Activated T-helper 2 cell treated with anti-CD3 and anti-CD28 coated beads, Interferon-gamma antibody, Interleukin-2, Interleukin-4, amounts not matched to agents 10 μg/mL and 5 μg/mL and 100 μg/mL, durations not matched to agents 14 hours and 24 hours and 36 hours (primary cell): Measurements from ENCODE around the gene CDKAL1. TPM values are rescaled to one million over a fixed set of nuclear protein-coding genes. Genes with fewer than 3 reads are reported as not detected.

Experiments
- DNase-seq: peaks from one replicate; pipeline ENCODE4 v3.0.0; 2021; ENCODE audit warnings: low spot score
- H3K27ac Mint-ChIP-seq: one replicate; pipeline ENCODE4 v1.8.0; 2021; ENCODE audit warnings: mixed read lengths
- H3K27me3 Mint-ChIP-seq: one replicate; pipeline ENCODE4 v1.8.0; 2021; ENCODE audit warnings: low read depth, mixed read lengths
- H3K36me3 Mint-ChIP-seq: one replicate; pipeline ENCODE4 v1.8.0; 2021; ENCODE audit warnings: low read depth, mixed read lengths
- H3K4me1 Mint-ChIP-seq: one replicate; pipeline ENCODE4 v1.8.0; 2021; ENCODE audit warnings: low read depth, mixed read lengths
- H3K4me3 Mint-ChIP-seq: one replicate; pipeline ENCODE4 v1.8.0; 2021; ENCODE audit warnings: low read depth, mild to moderate bottlenecking, moderate library complexity, mixed read lengths
- H3K9me3 Mint-ChIP-seq: one replicate; pipeline ENCODE4 v1.8.0; 2021; ENCODE audit warnings: mixed read lengths
- intact Hi-C: fragments of 100-400 bp; cut with micrococcal nuclease; formaldehyde crosslinking; loops from one replicate; pipeline ENCODE4 v1.15.1; 2023
- total RNA-seq: library from RNA; stranded (reverse); gene quantifications from 2 replicates; pipeline ENCODE4 v1.2.3, GENCODE V29; 2022

Gene CDKAL1
- total RNA-seq, 1 donor from 2014 or later, result 31.2 TPM

DNA sequence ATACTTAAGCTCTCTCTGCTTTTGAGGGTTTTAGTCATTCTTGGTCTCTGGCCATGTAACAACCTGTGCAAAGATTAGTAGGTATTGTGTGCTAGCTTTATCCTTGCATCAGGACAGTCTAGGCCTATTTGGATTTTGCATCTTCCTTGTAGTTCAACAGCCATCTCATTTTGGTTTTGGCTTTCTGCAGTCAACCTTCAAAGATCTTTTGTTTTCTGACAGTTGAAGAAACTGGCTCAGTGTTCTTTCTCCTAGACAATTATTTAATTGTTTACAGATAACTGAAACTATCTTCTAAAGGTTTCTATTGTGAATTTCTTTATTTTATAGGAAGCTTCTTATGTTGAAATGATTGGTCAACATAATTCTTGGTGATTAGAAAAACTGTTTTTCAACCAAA lies 307.5 kb downstream of the CDKAL1 start:
- Mint-ChIP-seq H3K27ac (no peak overlapping the region), H3K36me3 (peaks cover 25% of the 10 kb centered on the region), H3K4me3 (no peak overlapping the region), H3K9me3 (peaks cover 4% of the 10 kb centered on the region), H3K4me1 (peaks cover 46% of the 10 kb centered on the region), H3K27me3 (no peaks in the 10 kb centered on the region)
- intact Hi-C loops, result loop anchor here (10.0 kb wide), 2 partner anchors 127 to 257 kb away; no protein-coding TSS in a partner anchor
- DNase-seq, result no peak

DNA sequence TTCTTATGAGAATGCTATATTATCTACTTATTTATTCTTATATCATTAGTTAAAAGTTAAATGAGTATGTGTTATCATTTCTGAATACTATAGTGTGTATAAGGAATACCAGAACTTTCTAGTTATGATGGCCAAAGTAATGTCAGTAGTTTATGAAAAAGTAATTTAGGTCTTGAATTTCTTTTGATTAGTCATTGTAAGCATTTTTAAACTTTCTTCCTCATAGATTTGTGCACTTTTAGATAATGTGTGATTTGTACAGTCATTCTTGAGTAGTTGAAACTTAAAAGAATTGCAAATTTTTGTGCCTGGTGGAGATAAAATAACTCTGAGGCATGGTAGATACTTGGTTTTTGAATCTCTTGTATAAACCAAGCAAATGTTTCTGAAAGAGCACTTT lies 311.3 kb downstream of the CDKAL1 start:
- Mint-ChIP-seq H3K9me3 (no peaks in the 10 kb centered on the region), H3K27ac (no peak overlapping the region), H3K36me3 (peaks cover 31% of the 10 kb centered on the region), H3K4me3 (no peak overlapping the region), H3K27me3 (no peaks in the 10 kb centered on the region), H3K4me1 (peaks cover 34% of the 10 kb centered on the region)
- DNase-seq, result no peak
- intact Hi-C loops, result loop anchor here (10.0 kb wide), 2 partner anchors 131 to 261 kb away; no protein-coding TSS in a partner anchor

DNA sequence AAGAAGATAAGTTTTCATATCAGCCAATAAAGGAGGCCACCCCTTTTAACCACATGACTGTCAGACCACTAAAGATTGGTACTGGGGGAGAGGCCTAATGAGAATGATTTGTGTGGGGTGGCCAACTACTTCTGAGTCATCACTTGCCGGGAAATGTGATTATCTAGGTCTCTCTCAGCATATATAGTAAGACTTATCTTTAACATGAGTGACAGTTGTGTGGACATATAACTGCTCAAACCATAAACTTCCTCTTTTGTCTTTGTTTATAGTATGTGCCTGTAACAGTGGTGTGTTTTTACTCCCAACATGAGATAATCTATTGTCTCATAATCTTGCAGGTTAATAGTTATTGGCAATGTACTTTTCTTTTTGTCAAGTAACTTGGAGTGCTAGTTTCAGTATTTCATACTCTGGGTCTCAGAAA lies 312.4 kb downstream of the CDKAL1 start:
- intact Hi-C loops, result loop anchor here (10.0 kb wide), 2 partner anchors 132 to 262 kb away; no protein-coding TSS in a partner anchor
- no peak overlapping the region for H3K27ac Mint-ChIP-seq
- peaks cover 32% of the 10 kb centered on the region for H3K4me1 Mint-ChIP-seq
- H3K9me3 Mint-ChIP-seq, result no peaks in the 10 kb centered on the region
- no peak overlapping the region for H3K4me3 Mint-ChIP-seq
- peaks cover 36% of the 10 kb centered on the region for H3K36me3 Mint-ChIP-seq
- no peaks in the 10 kb centered on the region for H3K27me3 Mint-ChIP-seq
- DNase-seq, result no peak

DNA sequence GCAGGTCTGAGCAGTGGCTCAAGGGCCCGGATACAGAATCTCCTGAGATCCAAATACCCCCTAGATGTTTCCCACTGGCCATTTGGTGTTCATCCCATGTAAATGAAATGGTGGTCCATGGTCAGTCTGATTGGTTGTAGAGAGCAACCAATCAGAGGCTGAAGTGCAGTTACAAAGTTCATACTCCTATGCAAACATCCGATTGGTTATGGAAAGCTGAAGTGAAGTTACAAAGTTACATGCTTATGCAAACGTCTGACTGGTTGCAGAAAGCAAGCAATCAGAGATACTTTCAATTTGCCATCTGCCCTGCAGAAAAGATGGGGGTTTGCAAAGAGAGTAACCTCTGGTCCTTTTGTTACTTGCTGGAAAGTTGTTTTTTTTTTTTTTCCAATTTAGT lies 313.6 kb downstream of the CDKAL1 start:
- intact Hi-C loops, result loop anchor here (10.0 kb wide), 2 partner anchors 133 to 263 kb away; no protein-coding TSS in a partner anchor

DNA sequence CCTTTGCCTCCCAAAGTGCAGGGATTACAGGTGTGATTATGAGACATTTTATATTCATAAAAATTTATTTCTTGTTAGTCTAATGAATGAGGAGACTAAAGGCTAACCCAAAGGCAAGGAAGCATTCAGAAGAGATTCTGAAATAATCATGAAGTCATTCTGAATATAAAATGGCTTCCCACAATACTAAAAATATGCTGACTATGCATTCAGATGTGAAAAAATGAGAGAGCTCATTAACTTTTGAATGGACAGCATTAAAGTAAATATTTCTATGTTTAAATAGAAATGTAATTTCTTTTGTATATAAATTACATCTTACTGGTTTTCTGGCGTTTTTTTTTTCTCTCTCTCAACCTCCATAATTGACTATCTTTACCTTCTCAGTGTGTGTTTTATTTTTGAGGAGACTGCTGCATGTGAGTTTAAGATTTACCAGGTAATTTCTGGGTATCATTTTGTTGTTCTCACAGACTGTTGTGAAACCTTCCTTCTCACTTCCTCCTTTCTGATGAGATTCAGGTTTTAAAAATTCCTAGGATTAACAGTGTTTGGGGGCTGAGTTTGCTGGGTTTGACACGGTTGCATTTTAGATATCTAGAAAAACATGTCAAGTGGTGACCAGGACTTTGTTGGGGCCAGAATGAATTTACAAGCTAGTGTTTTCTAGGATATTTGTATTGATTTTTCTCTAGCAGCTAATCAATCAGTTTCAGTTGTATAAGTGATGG lies 316.6 kb downstream of the CDKAL1 start:
- no peak overlapping the region for H3K4me3 Mint-ChIP-seq
- H3K27me3 Mint-ChIP-seq, result no peaks in the 10 kb centered on the region
- intact Hi-C loops, result no loop called here
- peaks cover 21% of the 10 kb centered on the region for H3K4me1 Mint-ChIP-seq
- H3K27ac Mint-ChIP-seq, result no peak overlapping the region
- DNase-seq, result no peak
- peaks cover 22% of the 10 kb centered on the region for H3K36me3 Mint-ChIP-seq
- no peaks in the 10 kb centered on the region for H3K9me3 Mint-ChIP-seq

More for the DNA sequence above, 313.6 kb downstream of the CDKAL1 start:
- no peak overlapping the region for H3K27ac Mint-ChIP-seq
- H3K9me3 Mint-ChIP-seq, result no peaks in the 10 kb centered on the region
- H3K27me3 Mint-ChIP-seq, result no peaks in the 10 kb centered on the region
- peaks cover 29% of the 10 kb centered on the region for H3K4me1 Mint-ChIP-seq
- peaks cover 36% of the 10 kb centered on the region for H3K36me3 Mint-ChIP-seq
- no peak overlapping the region for H3K4me3 Mint-ChIP-seq
- no peak for DNase-seq

DNA sequence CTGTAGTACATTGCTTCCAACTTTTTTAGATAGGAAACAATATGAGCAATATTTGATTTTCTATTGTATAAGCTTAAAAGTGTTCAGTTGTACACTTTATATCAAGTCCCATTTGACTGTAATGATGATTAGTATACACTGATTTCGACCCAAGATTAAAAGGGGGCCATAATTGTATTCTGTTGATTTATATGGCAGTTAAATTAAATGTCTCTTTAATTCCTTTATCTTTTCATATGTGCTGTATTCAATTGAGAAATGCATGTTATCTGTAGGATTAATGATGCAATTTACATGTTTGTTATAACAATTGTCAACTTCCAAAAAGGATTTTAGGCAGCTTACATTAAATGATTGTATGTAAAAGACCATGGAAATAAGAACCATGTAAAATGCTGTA lies 317.5 kb downstream of the CDKAL1 start:
- H3K27me3 Mint-ChIP-seq, result no peaks in the 10 kb centered on the region
- peaks cover 16% of the 10 kb centered on the region for H3K36me3 Mint-ChIP-seq
- DNase-seq, result no peak
- intact Hi-C loops, result no loop called here
- peaks cover 14% of the 10 kb centered on the region for H3K4me1 Mint-ChIP-seq
- no peaks in the 10 kb centered on the region for H3K9me3 Mint-ChIP-seq
- no peak overlapping the region for H3K27ac Mint-ChIP-seq
- no peak overlapping the region for H3K4me3 Mint-ChIP-seq

DNA sequence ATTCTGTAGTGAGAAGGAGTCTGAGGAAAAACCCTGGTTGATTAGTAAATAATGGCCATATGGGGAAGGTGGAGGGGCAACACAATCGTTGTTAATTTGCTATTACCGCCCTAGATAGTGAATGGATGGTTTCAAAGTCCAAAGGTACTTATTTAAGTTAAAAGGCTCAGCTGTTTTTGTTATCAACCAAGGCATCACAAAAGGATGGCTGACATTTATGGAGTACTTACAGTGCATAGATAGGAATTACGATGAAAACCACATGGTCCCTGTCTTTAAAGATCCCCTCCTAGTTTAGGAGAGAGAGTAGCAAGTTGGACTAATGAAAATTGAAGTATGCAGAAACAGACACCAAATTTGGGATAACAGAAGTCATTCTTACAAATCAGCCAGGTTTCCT lies 319.6 kb downstream of the CDKAL1 start:
- DNase-seq, result no peak
- Mint-ChIP-seq H3K4me1 (peaks cover 2% of the 10 kb centered on the region), H3K27me3 (no peaks in the 10 kb centered on the region), H3K27ac (no peak overlapping the region), H3K4me3 (no peak overlapping the region), H3K9me3 (no peaks in the 10 kb centered on the region), H3K36me3 (peaks cover 5% of the 10 kb centered on the region)
- intact Hi-C loops, result no loop called here

DNA sequence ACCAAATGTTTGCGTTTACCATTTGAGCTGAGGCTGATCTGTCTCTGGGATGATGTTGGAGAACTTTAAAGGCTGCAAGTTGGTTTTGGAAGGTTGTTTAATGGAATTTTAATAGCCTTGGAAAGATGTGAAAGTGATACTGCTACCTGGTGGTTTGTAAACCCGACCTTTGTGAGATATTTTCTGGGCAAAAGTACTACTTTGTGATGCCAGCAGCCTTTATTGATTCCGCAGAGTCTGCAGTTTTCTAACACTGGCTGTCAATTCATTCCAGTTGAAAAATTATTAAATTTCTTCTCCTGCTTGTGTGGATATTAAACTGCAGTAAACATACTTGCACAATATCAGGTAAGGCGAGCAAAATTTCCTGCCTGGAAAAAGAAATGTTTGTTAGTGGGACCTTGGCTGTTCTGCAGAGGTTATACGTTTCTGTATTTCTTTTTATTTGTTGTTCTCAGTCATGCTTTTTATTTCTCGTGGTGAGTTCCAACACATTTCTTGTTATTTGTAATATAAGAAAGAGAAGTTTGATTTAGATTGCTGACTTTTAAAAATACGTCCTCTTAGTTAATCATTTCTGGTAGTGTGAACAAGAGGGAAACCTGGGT lies 322.5 kb downstream of the CDKAL1 start:
- no peak for DNase-seq
- intact Hi-C loops, result no loop called here
- H3K27ac Mint-ChIP-seq, result no peak overlapping the region
- H3K4me1 Mint-ChIP-seq, result no peaks in the 10 kb centered on the region
- no peaks in the 10 kb centered on the region for H3K36me3 Mint-ChIP-seq
- H3K4me3 Mint-ChIP-seq, result no peak overlapping the region
- no peaks in the 10 kb centered on the region for H3K9me3 Mint-ChIP-seq
- no peaks in the 10 kb centered on the region for H3K27me3 Mint-ChIP-seq

DNA sequence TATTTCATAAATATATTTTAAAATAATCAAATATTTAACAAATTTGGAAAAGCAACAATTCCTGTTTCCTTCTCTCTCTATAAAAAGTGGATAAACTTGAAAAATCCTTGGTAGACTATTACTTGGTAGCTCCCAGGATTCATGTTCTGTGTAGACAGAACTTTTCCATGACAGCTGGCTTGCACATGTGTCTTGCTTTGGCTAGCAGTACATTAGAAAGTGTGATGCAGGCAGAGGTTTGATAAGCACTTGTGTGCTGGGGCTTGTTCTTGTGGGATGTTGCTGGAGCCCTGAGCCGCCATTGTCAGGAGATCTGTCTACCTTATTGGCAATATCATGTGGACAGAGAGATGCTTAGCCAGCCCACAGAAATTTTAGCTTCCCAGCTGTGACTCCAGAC lies 327.2 kb downstream of the CDKAL1 start:
- H3K27ac Mint-ChIP-seq, result no peak overlapping the region
- H3K27me3 Mint-ChIP-seq, result no peaks in the 10 kb centered on the region

DNA sequence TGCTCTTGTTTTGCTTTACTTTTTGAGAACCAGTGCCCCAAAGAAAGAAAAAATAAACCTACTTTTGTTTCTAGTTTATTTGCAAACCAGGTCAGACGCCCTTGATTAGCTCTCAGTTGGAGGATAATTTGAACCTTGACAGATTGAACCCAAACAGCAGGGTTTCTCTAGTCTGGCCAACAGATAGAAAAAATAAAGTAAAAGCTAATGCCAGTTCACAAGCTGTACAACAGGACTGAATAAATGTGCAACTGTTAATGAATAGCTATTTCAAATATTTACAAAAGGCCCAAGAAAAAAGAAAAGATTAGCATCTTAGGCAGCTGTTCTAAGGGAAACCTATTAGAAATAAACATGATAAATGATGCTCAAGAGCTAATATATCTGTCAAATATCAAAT lies 331.8 kb downstream of the CDKAL1 start:
- no peaks in the 10 kb centered on the region for H3K36me3 Mint-ChIP-seq
- no peak for DNase-seq
- H3K9me3 Mint-ChIP-seq, result no peaks in the 10 kb centered on the region
- H3K4me1 Mint-ChIP-seq, result peaks cover 2% of the 10 kb centered on the region
- intact Hi-C loops, result no loop called here
- H3K4me3 Mint-ChIP-seq, result no peak overlapping the region
- H3K27me3 Mint-ChIP-seq, result no peaks in the 10 kb centered on the region
- no peak overlapping the region for H3K27ac Mint-ChIP-seq

More for the DNA sequence above, 327.2 kb downstream of the CDKAL1 start:
- H3K4me1 Mint-ChIP-seq, result no peaks in the 10 kb centered on the region
- H3K9me3 Mint-ChIP-seq, result no peaks in the 10 kb centered on the region
- no peak overlapping the region for H3K4me3 Mint-ChIP-seq
- H3K36me3 Mint-ChIP-seq, result no peaks in the 10 kb centered on the region
- intact Hi-C loops, result no loop called here
- DNase-seq, result no peak

DNA sequence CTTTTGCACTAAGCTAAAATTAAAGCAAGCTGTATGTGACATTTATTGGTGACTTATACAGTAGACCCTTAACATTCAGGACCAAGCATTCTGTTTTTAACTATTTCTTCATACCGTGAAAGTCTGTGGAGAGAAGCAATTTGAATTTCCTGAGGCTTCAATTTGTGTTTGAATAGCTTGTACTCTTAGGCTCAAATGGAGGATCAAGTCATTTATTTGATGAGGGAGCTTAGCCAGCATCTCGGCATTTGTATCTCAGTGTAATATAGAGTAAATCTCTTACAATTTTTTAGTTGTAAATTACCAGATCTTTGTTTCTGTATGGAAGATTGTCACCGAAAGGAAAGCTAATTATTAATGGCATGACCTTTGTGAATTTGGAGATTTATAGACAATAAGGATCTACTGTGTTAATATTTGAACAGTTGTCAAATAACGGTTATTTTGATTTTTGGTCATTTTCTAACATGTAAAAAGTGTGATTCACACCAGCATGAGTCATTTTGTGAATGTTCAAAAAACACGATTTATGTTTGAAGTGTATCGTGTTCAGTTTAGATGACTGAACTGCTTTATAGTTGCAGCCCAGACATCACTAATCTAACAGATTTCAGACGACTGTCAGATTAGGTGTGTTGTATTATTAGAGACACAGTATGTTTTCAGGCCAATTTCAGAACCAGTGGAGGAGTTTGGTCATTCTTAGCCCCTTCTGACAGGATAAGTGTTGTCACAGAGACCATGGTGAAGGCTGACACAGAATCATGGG lies 332.9 kb downstream of the CDKAL1 start:
- Mint-ChIP-seq H3K4me3 (no peak overlapping the region), H3K27ac (no peak overlapping the region), H3K9me3 (no peaks in the 10 kb centered on the region), H3K27me3 (no peaks in the 10 kb centered on the region), H3K36me3 (no peaks in the 10 kb centered on the region), H3K4me1 (peaks cover 2% of the 10 kb centered on the region)
- intact Hi-C loops, result no loop called here
- DNase-seq, result no peak

DNA sequence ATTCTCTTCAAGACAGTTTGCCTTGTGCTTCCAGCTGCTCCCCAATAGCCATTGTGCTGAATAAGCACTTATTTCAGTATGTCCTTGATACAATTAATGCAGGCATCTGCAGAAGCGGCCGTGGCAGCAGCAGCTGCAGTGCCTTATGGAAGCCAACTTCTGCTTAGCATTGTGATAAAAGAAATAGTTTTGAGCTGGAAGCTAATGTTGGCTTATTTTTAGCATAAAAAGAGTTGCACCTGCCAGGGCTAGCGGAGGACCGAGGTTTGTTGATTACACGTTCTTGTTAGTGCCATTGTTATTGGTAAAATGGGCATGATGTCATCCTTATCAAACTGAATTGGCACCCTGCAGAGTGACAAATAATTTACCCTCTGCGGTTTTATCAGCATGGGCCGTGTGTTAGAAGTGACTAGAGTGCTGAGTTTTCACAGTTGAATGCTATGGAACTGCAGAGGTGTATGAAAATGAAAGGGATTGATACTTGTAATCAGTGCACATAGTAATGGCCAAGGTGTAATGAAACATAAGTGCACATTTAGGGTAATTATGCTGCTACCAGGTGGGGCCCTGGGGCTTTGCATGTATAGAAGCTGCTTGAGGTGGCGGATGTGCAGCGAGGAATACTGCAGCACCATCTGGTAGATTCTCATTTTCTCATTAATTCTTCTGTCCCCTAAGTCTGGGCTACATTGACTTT lies 334.3 kb downstream of the CDKAL1 start:
- H3K4me3 Mint-ChIP-seq, result no peak overlapping the region
- H3K9me3 Mint-ChIP-seq, result no peaks in the 10 kb centered on the region
- no peaks in the 10 kb centered on the region for H3K36me3 Mint-ChIP-seq
- H3K27ac Mint-ChIP-seq, result no peak overlapping the region
- no peak for DNase-seq
- H3K27me3 Mint-ChIP-seq, result no peaks in the 10 kb centered on the region
- intact Hi-C loops, result no loop called here
- H3K4me1 Mint-ChIP-seq, result peaks cover 2% of the 10 kb centered on the region
